GM12891 (cell line): ENCODE results near the gene PREPL.

ENCODE experiments used
- PAX5 ChIP-seq: IDR thresholded peaks from 2 replicates; pipeline ENCODE4 v1.6.1; 2011; ENCODE audit warnings: low read length, moderate library complexity, mild to moderate bottlenecking; ENCODE audit not compliant: insufficient read depth, severe bottlenecking
- POLR2A ChIP-seq: IDR thresholded peaks from 2 replicates; pipeline ENCODE4 v1.6.1; 2011; ENCODE audit warnings: low read depth, low read length, control low read depth
- POLR2AphosphoS5 ChIP-seq: IDR thresholded peaks from 2 replicates; pipeline ENCODE4 v1.6.1; 2011; ENCODE audit warnings: low read depth, low read length, control low read depth
- POU2F2 ChIP-seq: IDR thresholded peaks from 2 replicates; pipeline ENCODE4 v1.6.1; 2011; ENCODE audit warnings: low read depth, mild to moderate bottlenecking, control low read depth, low read length, moderate library complexity
- SPI1 ChIP-seq: IDR thresholded peaks from 2 replicates; pipeline ENCODE4 v1.6.1; 2011; ENCODE audit warnings: low read depth, low read length, control low read depth
- TAF1 ChIP-seq: IDR thresholded peaks from 2 replicates; pipeline ENCODE4 v1.6.1; 2011; ENCODE audit warnings: low read depth, low read length, control low read depth

DNA sequence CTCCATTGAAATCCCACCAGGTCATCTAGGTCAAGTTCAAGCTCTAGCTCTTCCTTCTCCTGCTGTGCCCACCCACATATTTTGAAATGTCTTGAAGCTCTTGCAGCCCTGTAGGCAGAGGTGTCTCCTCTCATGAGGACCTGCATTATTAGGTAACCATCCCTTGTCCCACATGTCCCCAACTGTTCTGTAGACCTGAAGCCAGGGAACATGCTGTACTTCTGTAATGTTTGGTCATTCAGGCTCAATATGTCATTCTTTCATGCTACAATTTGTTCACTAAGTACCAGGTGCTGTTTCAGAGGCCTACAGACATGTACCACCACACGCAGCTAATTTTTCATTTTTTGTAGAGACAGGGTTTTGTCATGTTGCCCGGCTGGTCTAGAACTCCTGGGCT is 63.9 kb downstream of the PREPL start:
- TF ChIP-seq POLR2A (no peak), TAF1 (no peak), POLR2AphosphoS5 (no peak), PAX5 (no peak), SPI1 (no peak), POU2F2 (no peak)
